IMR-90 (cell line): Measurements from ENCODE around the gene ISG20.

ENCODE experiments used
- BHLHE40 ChIP-seq: fragments of 150-350 bp; IDR thresholded peaks from 2 replicates; pipeline ENCODE4 v1.6.1; 2016; ENCODE audit warnings: mild to moderate bottlenecking, low read depth, low read length
- CEBPB ChIP-seq: IDR thresholded peaks from 2 replicates; pipeline ENCODE4 v1.6.1; 2012; ENCODE audit warnings: low read depth, low read length, improper control_type of control experiment
- CHD1 ChIP-seq: IDR thresholded peaks from 2 replicates; pipeline ENCODE4 v1.6.1; 2012; ENCODE audit warnings: low read depth, low read length, improper control_type of control experiment
- MAFK ChIP-seq: IDR thresholded peaks from 2 replicates; pipeline ENCODE4 v1.6.1; 2012; ENCODE audit warnings: low read depth, low read length, improper control_type of control experiment
- MXI1 ChIP-seq: IDR thresholded peaks from 2 replicates; pipeline ENCODE4 v1.6.1; 2012; ENCODE audit warnings: low read depth, mild to moderate bottlenecking, low read length, moderate library complexity, borderline replicate concordance
- POLR2A ChIP-seq: IDR thresholded peaks from 2 replicates; pipeline ENCODE4 v1.6.1; 2012; ENCODE audit warnings: mild to moderate bottlenecking, low read depth, low read length
- RAD21 ChIP-seq: IDR thresholded peaks from 2 replicates; pipeline ENCODE4 v1.6.1; 2012; ENCODE audit warnings: low read length, improper control_type of control experiment
- RCOR1 ChIP-seq: IDR thresholded peaks from 2 replicates; pipeline ENCODE4 v1.6.1; 2012; ENCODE audit warnings: mild to moderate bottlenecking, low read length, improper control_type of control experiment; ENCODE audit not compliant: insufficient replicate concordance
- RFX5 ChIP-seq: IDR thresholded peaks from 2 replicates; pipeline ENCODE4 v1.8.0; 2012; ENCODE audit warnings: low read depth, mild to moderate bottlenecking, low read length, moderate library complexity
- SMC3 ChIP-seq: fragments of 150-350 bp; IDR thresholded peaks from 2 replicates; pipeline ENCODE4 v1.6.1; 2016; ENCODE audit warnings: low read depth, mild to moderate bottlenecking, antibody characterized with exemption, low read length, moderate library complexity
- TF ChIP-seq, protein P1 (sequence below): conservative IDR thresholded peaks from 2 replicates; pipeline ENCODE4 v1.5.1; 2012; ENCODE audit warnings: mild to moderate bottlenecking, low read depth, low read length, improper control_type of control experiment
- TF ChIP-seq, protein P2 (sequence below): fragments of 150-350 bp; IDR thresholded peaks from 2 replicates; pipeline ENCODE4 v1.6.1; 2017; ENCODE audit warnings: mild to moderate bottlenecking, antibody characterized with exemption, low read length, low read depth

DNA sequence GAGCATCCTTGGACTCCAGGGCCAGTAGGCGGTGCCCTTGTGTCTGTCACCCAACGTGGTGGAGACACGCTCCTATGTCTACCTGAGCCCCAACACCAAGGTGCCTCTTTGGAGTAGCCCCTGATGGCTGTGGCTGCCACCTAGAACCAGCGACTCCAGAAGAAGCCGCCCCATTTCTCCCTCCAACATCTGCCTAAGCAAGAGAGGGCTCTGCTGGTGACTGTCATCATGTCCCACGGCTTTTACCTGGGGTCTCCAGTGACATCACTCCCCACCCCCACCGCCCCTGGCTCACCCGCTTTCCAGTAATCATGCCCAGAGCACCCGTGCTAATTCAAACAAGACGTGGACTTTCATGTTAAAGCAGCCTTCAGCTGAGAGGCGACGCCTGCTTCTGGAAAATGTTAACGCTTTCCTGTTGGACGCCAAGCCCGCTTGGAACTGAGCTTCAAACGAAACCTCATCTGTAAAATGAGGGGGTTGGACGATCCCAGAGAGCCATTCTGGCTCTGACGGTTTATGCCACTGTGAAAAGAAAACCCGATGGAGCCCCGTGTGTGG, 57.0 kb downstream of the ISG20 start:
- TF ChIP-seq, protein P1, sequence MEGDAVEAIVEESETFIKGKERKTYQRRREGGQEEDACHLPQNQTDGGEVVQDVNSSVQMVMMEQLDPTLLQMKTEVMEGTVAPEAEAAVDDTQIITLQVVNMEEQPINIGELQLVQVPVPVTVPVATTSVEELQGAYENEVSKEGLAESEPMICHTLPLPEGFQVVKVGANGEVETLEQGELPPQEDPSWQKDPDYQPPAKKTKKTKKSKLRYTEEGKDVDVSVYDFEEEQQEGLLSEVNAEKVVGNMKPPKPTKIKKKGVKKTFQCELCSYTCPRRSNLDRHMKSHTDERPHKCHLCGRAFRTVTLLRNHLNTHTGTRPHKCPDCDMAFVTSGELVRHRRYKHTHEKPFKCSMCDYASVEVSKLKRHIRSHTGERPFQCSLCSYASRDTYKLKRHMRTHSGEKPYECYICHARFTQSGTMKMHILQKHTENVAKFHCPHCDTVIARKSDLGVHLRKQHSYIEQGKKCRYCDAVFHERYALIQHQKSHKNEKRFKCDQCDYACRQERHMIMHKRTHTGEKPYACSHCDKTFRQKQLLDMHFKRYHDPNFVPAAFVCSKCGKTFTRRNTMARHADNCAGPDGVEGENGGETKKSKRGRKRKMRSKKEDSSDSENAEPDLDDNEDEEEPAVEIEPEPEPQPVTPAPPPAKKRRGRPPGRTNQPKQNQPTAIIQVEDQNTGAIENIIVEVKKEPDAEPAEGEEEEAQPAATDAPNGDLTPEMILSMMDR: no peak
- TF ChIP-seq MXI1: no peak
- TF ChIP-seq, protein P2, sequence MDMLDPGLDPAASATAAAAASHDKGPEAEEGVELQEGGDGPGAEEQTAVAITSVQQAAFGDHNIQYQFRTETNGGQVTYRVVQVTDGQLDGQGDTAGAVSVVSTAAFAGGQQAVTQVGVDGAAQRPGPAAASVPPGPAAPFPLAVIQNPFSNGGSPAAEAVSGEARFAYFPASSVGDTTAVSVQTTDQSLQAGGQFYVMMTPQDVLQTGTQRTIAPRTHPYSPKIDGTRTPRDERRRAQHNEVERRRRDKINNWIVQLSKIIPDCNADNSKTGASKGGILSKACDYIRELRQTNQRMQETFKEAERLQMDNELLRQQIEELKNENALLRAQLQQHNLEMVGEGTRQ: no peak
- no peak for TF ChIP-seq POLR2A
- TF ChIP-seq CEBPB: no peak
- TF ChIP-seq BHLHE40: no peak
- TF ChIP-seq RAD21: no peak
- no peak for TF ChIP-seq RFX5
- TF ChIP-seq SMC3: no peak
- TF ChIP-seq MAFK: no peak
- no peak for TF ChIP-seq RCOR1
- TF ChIP-seq CHD1: no peak
